Astrocyte (in vitro differentiated cells and primary cell): ENCODE results near the gene ZNF648. TPM values are rescaled to one million over a fixed set of nuclear protein-coding genes. Genes with fewer than 3 reads are reported as not detected.

Experiments
- DNase-seq: peaks from one replicate; pipeline ENCODE4 v3.0.0-alpha.2; 2010; ENCODE audit warnings: low read depth
- FAIRE-seq: peaks from 2 replicates; lab custom pipeline; 2011; peaks lifted over from hg19 to GRCh38; lab: Jason Lieb, UNC
- H2AFZ ChIP-seq: 2 replicates; pipeline ENCODE4 v1.6.0; 2012; ENCODE audit warnings: low read depth, low read length, inconsistent platforms
- H3K27ac ChIP-seq: 2 replicates; pipeline ENCODE4 v1.5.1; 2011; ENCODE audit warnings: low read depth, low read length, inconsistent platforms
- H3K27me3 ChIP-seq: 2 replicates; pipeline ENCODE4 v1.6.0; 2011; ENCODE audit warnings: low read length, inconsistent platforms; ENCODE audit not compliant: insufficient read depth
- H3K36me3 ChIP-seq: 2 replicates; pipeline ENCODE4 v1.5.1; 2011; ENCODE audit warnings: low read length, inconsistent platforms; ENCODE audit not compliant: insufficient read depth
- H3K4me1 ChIP-seq: 2 replicates; pipeline ENCODE4 v1.5.1; 2011; ENCODE audit warnings: low read length, inconsistent platforms; ENCODE audit not compliant: insufficient read depth
- H3K4me2 ChIP-seq: 2 replicates; pipeline ENCODE4 v1.6.0; 2012; ENCODE audit warnings: low read length, inconsistent platforms
- H3K4me3 ChIP-seq: 2 replicates; pipeline ENCODE4 v1.5.1; 2011; ENCODE audit warnings: low read depth, mild to moderate bottlenecking, low read length, inconsistent platforms; ENCODE audit not compliant: insufficient read depth
- H3K79me2 ChIP-seq: 2 replicates; pipeline ENCODE4 v1.6.0; 2012; ENCODE audit warnings: mild to moderate bottlenecking, low read length, inconsistent platforms; ENCODE audit not compliant: insufficient read depth
- H3K9ac ChIP-seq: 2 replicates; pipeline ENCODE4 v1.6.0; 2012; ENCODE audit warnings: mild to moderate bottlenecking, low read length, inconsistent platforms
- H3K9me3 ChIP-seq: 2 replicates; pipeline ENCODE4 v1.5.1; 2012; ENCODE audit warnings: low read depth, mild to moderate bottlenecking, low read length, inconsistent platforms; ENCODE audit not compliant: insufficient read depth
- H4K20me1 ChIP-seq: 2 replicates; pipeline ENCODE4 v1.6.0; 2012; ENCODE audit warnings: low read length, inconsistent platforms; ENCODE audit not compliant: insufficient read depth
- H3K27ac Mint-ChIP-seq: one replicate; pipeline ENCODE4 v1.8.0; 2021; ENCODE audit warnings: mild to moderate bottlenecking, mixed read lengths; ENCODE audit not compliant: unreplicated experiment
- H3K27me3 Mint-ChIP-seq: one replicate; pipeline ENCODE4 v1.8.0; 2021; ENCODE audit warnings: low read depth, mixed read lengths; ENCODE audit not compliant: unreplicated experiment
- H3K36me3 Mint-ChIP-seq: one replicate; pipeline ENCODE4 v1.8.0; 2021; ENCODE audit warnings: low read depth, mixed read lengths; ENCODE audit not compliant: unreplicated experiment
- H3K4me1 Mint-ChIP-seq: one replicate; pipeline ENCODE4 v1.8.0; 2021; ENCODE audit warnings: low read depth, mixed read lengths; ENCODE audit not compliant: unreplicated experiment
- H3K4me3 Mint-ChIP-seq: one replicate; pipeline ENCODE4 v1.8.0; 2021; ENCODE audit warnings: mild to moderate bottlenecking, moderate library complexity, mixed read lengths; ENCODE audit not compliant: unreplicated experiment
- H3K9me3 Mint-ChIP-seq: one replicate; pipeline ENCODE4 v1.8.0; 2021; ENCODE audit warnings: mild to moderate bottlenecking, mixed read lengths; ENCODE audit not compliant: unreplicated experiment
- EZH2 ChIP-seq: IDR thresholded peaks from 2 replicates; pipeline ENCODE4 v1.6.1; 2012; ENCODE audit warnings: mild to moderate bottlenecking, low read length, inconsistent platforms; ENCODE audit not compliant: insufficient read depth
- total RNA-seq: library from RNA; stranded (reverse); gene quantifications from 2 replicates; pipeline ENCODE4 v1.2.1, GENCODE V29; 2021
- TF ChIP-seq, protein P1 (sequence below): IDR thresholded peaks from 2 replicates; pipeline ENCODE4 v1.5.1; 2011; ENCODE audit warnings: low read depth, mild to moderate bottlenecking, inconsistent platforms, low read length, moderate library complexity; ENCODE audit not compliant: insufficient read depth

Gene ZNF648
- total RNA-seq, 1 donor from 2014 or later: not detected

DNA sequence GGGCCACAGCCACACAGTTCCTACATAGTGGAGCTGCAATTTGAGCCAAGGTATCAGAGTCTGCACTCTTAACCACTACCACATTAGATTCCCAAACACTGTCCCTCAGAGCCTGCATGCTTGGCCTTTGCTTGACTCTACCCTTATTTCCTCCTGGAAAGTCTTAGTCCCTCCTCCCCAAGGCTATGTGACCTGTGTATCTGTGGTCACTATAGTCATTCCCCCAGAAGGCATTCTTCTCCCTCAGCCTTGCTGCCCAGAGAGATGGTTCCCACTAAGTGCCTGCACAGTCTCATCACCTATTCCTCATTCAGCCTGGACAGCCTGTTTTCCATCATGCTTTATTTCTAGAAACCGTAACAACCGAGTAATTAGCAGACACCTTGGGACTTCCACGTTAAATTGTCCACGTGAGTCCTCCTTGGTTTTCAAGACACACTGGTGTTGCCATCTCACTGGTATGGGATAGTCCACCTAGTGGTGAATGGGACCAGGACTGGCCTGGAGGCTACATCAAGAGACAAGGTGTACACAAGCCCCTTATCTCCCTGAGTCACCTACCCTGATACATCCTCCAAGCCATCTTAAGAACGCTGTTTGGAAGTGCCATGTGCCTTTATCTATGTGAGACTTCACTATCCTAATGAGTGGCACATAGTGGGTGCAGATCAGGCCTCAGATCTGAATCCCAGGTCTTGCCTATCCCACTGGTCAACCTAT lies 3.8 kb upstream of the ZNF648 start:
- H3K4me3 Mint-ChIP-seq: no peak overlapping the region
- H3K36me3 Mint-ChIP-seq: no peaks in the 10 kb centered on the region
- Histone ChIP-seq H3K9ac (no peak overlapping the region), H3K4me1 (no peaks in the 10 kb centered on the region), H3K4me3 (no peak overlapping the region), H4K20me1 (no peaks in the 10 kb centered on the region), H3K27ac (no peak overlapping the region), H3K36me3 (no peaks in the 10 kb centered on the region), H3K79me2 (no peaks in the 10 kb centered on the region), H3K27me3 (no peaks in the 10 kb centered on the region), H3K9me3 (no peaks in the 10 kb centered on the region), H3K4me2 (no peak overlapping the region), H2AFZ (no peak overlapping the region)
- FAIRE-seq (no peak), DNase-seq (no peak)
- no peaks in the 10 kb centered on the region for H3K4me1 Mint-ChIP-seq
- peaks cover 18% of the 10 kb centered on the region for H3K27me3 Mint-ChIP-seq
- no peak for TF ChIP-seq EZH2
- TF ChIP-seq, protein P1, sequence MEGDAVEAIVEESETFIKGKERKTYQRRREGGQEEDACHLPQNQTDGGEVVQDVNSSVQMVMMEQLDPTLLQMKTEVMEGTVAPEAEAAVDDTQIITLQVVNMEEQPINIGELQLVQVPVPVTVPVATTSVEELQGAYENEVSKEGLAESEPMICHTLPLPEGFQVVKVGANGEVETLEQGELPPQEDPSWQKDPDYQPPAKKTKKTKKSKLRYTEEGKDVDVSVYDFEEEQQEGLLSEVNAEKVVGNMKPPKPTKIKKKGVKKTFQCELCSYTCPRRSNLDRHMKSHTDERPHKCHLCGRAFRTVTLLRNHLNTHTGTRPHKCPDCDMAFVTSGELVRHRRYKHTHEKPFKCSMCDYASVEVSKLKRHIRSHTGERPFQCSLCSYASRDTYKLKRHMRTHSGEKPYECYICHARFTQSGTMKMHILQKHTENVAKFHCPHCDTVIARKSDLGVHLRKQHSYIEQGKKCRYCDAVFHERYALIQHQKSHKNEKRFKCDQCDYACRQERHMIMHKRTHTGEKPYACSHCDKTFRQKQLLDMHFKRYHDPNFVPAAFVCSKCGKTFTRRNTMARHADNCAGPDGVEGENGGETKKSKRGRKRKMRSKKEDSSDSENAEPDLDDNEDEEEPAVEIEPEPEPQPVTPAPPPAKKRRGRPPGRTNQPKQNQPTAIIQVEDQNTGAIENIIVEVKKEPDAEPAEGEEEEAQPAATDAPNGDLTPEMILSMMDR: no peak
- H3K27ac Mint-ChIP-seq: no peak overlapping the region
- H3K9me3 Mint-ChIP-seq: peaks cover 7% of the 10 kb centered on the region

DNA sequence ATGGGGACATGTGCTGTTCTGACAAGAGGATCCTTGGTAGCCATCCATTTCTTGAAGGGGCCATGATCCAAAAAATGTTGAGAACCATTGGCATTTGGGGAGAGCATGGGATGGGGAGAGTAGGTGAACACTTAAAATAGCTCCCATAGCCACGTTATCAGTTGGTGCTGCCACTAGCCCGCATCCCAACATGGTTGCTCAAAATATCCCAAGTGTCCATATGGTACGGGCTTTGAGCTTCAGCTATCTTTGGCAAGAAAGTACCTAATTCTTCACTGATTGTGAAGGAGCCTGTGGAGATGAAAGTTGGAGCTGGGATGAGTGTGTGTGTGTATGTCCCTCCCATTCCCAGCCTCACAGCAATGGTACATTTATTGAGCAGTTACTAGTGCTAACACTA lies 3.1 kb upstream of the ZNF648 start:
- H3K4me2 ChIP-seq: no peak overlapping the region
- H3K36me3 ChIP-seq: no peaks in the 10 kb centered on the region
- no peak overlapping the region for H3K9ac ChIP-seq
- Mint-ChIP-seq H3K4me3 (no peak overlapping the region), H3K36me3 (no peaks in the 10 kb centered on the region), H3K27ac (no peak overlapping the region), H3K9me3 (peaks cover 7% of the 10 kb centered on the region), H3K27me3 (peaks cover 17% of the 10 kb centered on the region), H3K4me1 (no peaks in the 10 kb centered on the region)
- H3K27me3 ChIP-seq: no peaks in the 10 kb centered on the region
- H3K27ac ChIP-seq: no peak overlapping the region
- TF ChIP-seq, protein P1: no peak
- TF ChIP-seq EZH2: no peak
- no peaks in the 10 kb centered on the region for H3K79me2 ChIP-seq
- H3K9me3 ChIP-seq: no peaks in the 10 kb centered on the region
- H4K20me1 ChIP-seq: no peaks in the 10 kb centered on the region
- FAIRE-seq: no peak
- H3K4me3 ChIP-seq: no peak overlapping the region
- DNase-seq: no peak
- no peaks in the 10 kb centered on the region for H3K4me1 ChIP-seq
- H2AFZ ChIP-seq: no peak overlapping the region

DNA sequence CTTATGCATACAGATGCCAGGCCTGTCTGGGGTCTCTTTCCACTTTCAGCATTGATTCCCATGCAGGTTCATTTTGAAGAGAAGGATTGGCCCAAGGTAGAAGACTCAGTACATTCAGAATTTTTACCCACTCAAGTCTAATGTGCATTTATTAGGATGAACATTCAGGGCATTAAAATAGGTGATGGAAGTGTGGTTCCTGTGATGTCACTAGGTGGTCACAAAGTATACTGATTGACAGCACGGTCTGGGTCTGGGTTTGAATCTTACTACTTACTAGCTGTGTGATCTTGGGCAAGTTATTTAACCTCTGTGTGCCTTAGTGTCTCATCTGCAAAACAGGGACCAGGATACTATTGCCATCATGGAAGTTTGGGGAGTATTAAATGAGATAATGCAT lies 711 bp upstream of the ZNF648 start:
- Histone ChIP-seq H3K27me3 (peaks cover 3% of the 10 kb centered on the region), H3K4me3 (no peak overlapping the region), H3K79me2 (no peaks in the 10 kb centered on the region), H4K20me1 (no peaks in the 10 kb centered on the region), H3K27ac (no peak overlapping the region), H3K36me3 (no peaks in the 10 kb centered on the region), H3K9me3 (no peaks in the 10 kb centered on the region), H3K4me2 (no peak overlapping the region), H2AFZ (no peak overlapping the region), H3K9ac (no peak overlapping the region), H3K4me1 (no peaks in the 10 kb centered on the region)
- DNase-seq: no peak
- Mint-ChIP-seq H3K27ac (no peak overlapping the region), H3K4me1 (no peaks in the 10 kb centered on the region), H3K36me3 (no peaks in the 10 kb centered on the region), H3K27me3 (peaks cover 16% of the 10 kb centered on the region), H3K4me3 (no peak overlapping the region), H3K9me3 (peaks cover 7% of the 10 kb centered on the region)
- TF ChIP-seq EZH2: no peak
- TF ChIP-seq, protein P1: no peak
- no peak for FAIRE-seq
